ENCODE measurements around the gene KLK15.

The KLK15 gene

GRCh38 chr19:50780753-50781435 lies 52.5 kb downstream of the KLK15 start:
- TF ChIP-seq CTCF (IDR thresholded peaks at IDR 0.05; ENCODE audit: insufficient read depth, low read length, missing control alignments): no peak
- CTCF ChIA-PET: interaction anchor here (0.8 to 9.9 kb wide), 10 partner anchors 14 to 423 kb away, joined by 3 to 148 read pairs (median 12); no protein-coding TSS in a partner anchor
- no peak overlapping the region for H3K4me3 ChIP-seq (ENCODE audit: low read depth, low read length)
- no peak for DNase-seq (ENCODE audit: low read depth, low spot score)
- POLR2A ChIA-PET: no interaction called here

GRCh38 chr19:50779504-50780457 lies 53.6 kb downstream of the KLK15 start:
- ChIA-PET POLR2A (no interaction called here), CTCF (interaction anchor here (1.2 to 9.9 kb wide), 9 partner anchors 14 to 422 kb away, joined by 3 to 148 read pairs (median 7); partner anchors contain the start of gene CLEC11A)
- no peak for DNase-seq (ENCODE audit: low read depth, low spot score)
- H3K4me3 ChIP-seq (ENCODE audit: low read depth, low read length): no peak overlapping the region
- no peak for TF ChIP-seq CTCF (IDR thresholded peaks at IDR 0.05; ENCODE audit: insufficient read depth, low read length, missing control alignments)

- CTCF ChIA-PET: interaction anchor here (1.0 to 9.9 kb wide), 11 partner anchors 15 to 421 kb away, joined by 3 to 148 read pairs (median 6); partner anchors contain the start of gene CLEC11A
Observed at GRCh38 chr19:50778906-50779430, 54.4 kb downstream of the KLK15 start.

GRCh38 chr19:50777830-50778303 lies 55.5 kb downstream of the KLK15 start:
- no peak overlapping the region for H3K4me3 ChIP-seq (ENCODE audit: low read depth, low read length)
- POLR2A ChIA-PET: no interaction called here
- CTCF ChIA-PET: interaction anchor here (0.7 to 9.9 kb wide), 6 partner anchors 28 to 241 kb away, joined by 3 to 148 read pairs (median 4); no protein-coding TSS in a partner anchor
- no peak for TF ChIP-seq CTCF (IDR thresholded peaks at IDR 0.05; ENCODE audit: insufficient read depth, low read length, missing control alignments)
- no peak for DNase-seq (ENCODE audit: low read depth, low spot score)

More at GRCh38 chr19:50778906-50779430, 54.4 kb downstream of the KLK15 start:
- POLR2A ChIA-PET: no interaction called here
- DNase-seq (ENCODE audit: low read depth, low spot score): no peak
- no peak overlapping the region for H3K4me3 ChIP-seq (ENCODE audit: low read depth, low read length)
- no peak for TF ChIP-seq CTCF (IDR thresholded peaks at IDR 0.05; ENCODE audit: insufficient read depth, low read length, missing control alignments)

- no peak for DNase-seq (ENCODE audit: low read depth, low spot score)
- H3K4me3 ChIP-seq (ENCODE audit: low read depth, low read length): no peak overlapping the region
- ChIA-PET POLR2A (no interaction called here), CTCF (interaction anchor here (0.7 to 9.9 kb wide), 5 partner anchors 27 to 240 kb away, joined by 3 to 148 read pairs (median 6); no protein-coding TSS in a partner anchor)
- TF ChIP-seq CTCF (IDR thresholded peaks at IDR 0.05; ENCODE audit: insufficient read depth, low read length, missing control alignments): no peak
Observed at GRCh38 chr19:50777261-50777660, 56.1 kb downstream of the KLK15 start.
